C4-2B (cell line): Measurements from ENCODE around the gene FOXK1.

Source experiments
- CTCF ChIP-seq: fragments of 450-650 bp; conservative IDR thresholded peaks from 2 replicates; pipeline ENCODE4 v1.5.1; 2017; ENCODE audit warnings: mild to moderate bottlenecking
- ZFX ChIP-seq: fragments of 450-650 bp; IDR thresholded peaks from 2 replicates; pipeline ENCODE4 v1.6.1; 2017

- no peak for TF ChIP-seq CTCF
- TF ChIP-seq ZFX: no peak
Observed at GRCh38 chr7:4700577-4701235, 18.6 kb downstream of the FOXK1 start.
